Uterus (tissue), 4 donors: Measurements from ENCODE around the gene SMIM38. TPM values are rescaled to one million over a fixed set of nuclear protein-coding genes. Genes with fewer than 3 reads are reported as not detected.

Experiments
- DNase-seq, 2 donors: peaks; one replicate each; pipeline ENCODE4 v3.0.0-alpha.2; 2019 to 2020
- H3K27ac ChIP-seq, 2 donors: fragments of 200-600 bp; sonication (generic); 1 replicate in 1 of 2; 2 replicates in 1 of 2; pipeline ENCODE4 v1.5.1; 2016 to 2018
- H3K27me3 ChIP-seq, 2 donors: fragments of 200-600 bp; sonication (generic); one replicate each; pipeline ENCODE4 v1.5.1; 2018 to 2019; ENCODE audit warnings: control low read depth in 1 of 2
- H3K36me3 ChIP-seq, 2 donors: fragments of 200-600 bp; sonication (generic); one replicate each; pipeline ENCODE4 v1.5.1; 2019; ENCODE audit warnings: control low read depth in 1 of 2
- H3K4me1 ChIP-seq, 2 donors: fragments of 200-600 bp; sonication (generic); one replicate each; pipeline ENCODE4 v1.5.1; 2018 to 2019; ENCODE audit warnings: control low read depth in 1 of 2
- H3K4me3 ChIP-seq, 2 donors: fragments of 200-600 bp; sonication (generic); 1 replicate in 1 of 2; 2 replicates in 1 of 2; pipeline ENCODE4 v1.5.1; 2018 to 2019; ENCODE audit warnings: mild to moderate bottlenecking in 1 of 2
- H3K9me3 ChIP-seq, 2 donors: fragments of 200-600 bp; sonication (generic); one replicate each; pipeline ENCODE4 v1.5.1; 2019; ENCODE audit warnings: control low read depth in 1 of 2
- CTCF ChIP-seq, 4 experiments: fragments of 200-600 bp in 2 of 4; fragments of 450-650 bp in 2 of 4; sonication (generic) in 2 of 4; IDR thresholded peaks; one replicate each; pipeline ENCODE4 v1.5.1; 2016 to 2019; ENCODE audit warnings: antibody characterized with exemption in 4 of 4, mild to moderate bottlenecking in 2 of 4, moderate library complexity in 1 of 4
- POLR2A ChIP-seq, 2 donors: fragments of 450-650 bp; IDR thresholded peaks; one replicate each; pipeline ENCODE4 v1.6.1; 2016; ENCODE audit warnings: antibody characterized with exemption in 2 of 2, mild to moderate bottlenecking in 1 of 2, moderate library complexity in 1 of 2
- intact Hi-C: fragments of 100-400 bp; cut with DNase I; formaldehyde crosslinking; loops from one replicate; pipeline ENCODE4 v1.15.1; 2023; ENCODE audit warnings: low total_unique reads
- total RNA-seq, 4 donors: library from RNA; depleted of rRNA in 3 of 4; stranded (reverse); fragments of >200 nt in 3 of 4; gene quantifications; one replicate each; pipeline versions ENCODE4 v1.1.0 to v1.2.4, GENCODE V29; 2014 to 2023
- donor health status: DM: yes; HTN: yes; CAD: no.

SMIM38 gene
- total RNA-seq, 4 donors from 2014 or later = 0.29 to 7.5 (median 1.7) TPM

- no peaks in the 10 kb centered on the region for H3K4me1 ChIP-seq
- no peak for DNase-seq
- H3K27ac ChIP-seq = no peak overlapping the region
- no peaks in the 10 kb centered on the region for H3K27me3 ChIP-seq
- H3K4me3 ChIP-seq = no peak overlapping the region
- no peaks in the 10 kb centered on the region for H3K36me3 ChIP-seq
- TF ChIP-seq CTCF (IDR thresholded peaks at IDR 0.05) (no peak), POLR2A (IDR thresholded peaks at IDR 0.05) (no peak)
- H3K9me3 ChIP-seq = peaks cover 0 to 10% of the 10 kb centered on the region in 2 donors
- intact Hi-C loops = no loop called here
Observed at GRCh38 chr11:69141742-69142141, 14.0 kb upstream of the SMIM38 start.

DNA sequence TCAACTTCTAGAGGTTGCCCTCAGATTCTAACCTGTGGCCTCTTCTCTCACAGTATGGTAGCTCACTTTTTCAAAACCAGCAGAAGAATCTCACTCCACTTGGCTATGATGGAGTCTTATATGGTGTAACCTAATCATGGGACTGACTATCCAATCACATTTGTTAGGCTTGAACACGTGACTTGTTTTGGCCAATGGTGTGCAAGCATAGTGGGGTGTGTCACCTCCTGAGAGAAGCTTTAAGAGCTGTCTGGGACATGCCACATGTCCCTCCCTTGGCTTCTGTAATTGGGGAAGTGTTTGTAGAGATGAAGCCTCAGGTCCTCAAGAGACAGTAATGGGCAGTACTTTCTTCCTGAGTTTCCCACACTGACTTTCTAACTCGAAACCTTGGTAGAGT is 12.8 kb upstream of the SMIM38 start:
- intact Hi-C loops = no loop called here
- Histone ChIP-seq H3K27me3 (no peaks in the 10 kb centered on the region), H3K9me3 (peaks cover 0 to 14% of the 10 kb centered on the region in 2 donors), H3K4me3 (no peak overlapping the region), H3K36me3 (no peaks in the 10 kb centered on the region), H3K27ac (no peak overlapping the region), H3K4me1 (no peaks in the 10 kb centered on the region)
- TF ChIP-seq CTCF (IDR thresholded peaks at IDR 0.05) (no peak), POLR2A (IDR thresholded peaks at IDR 0.05) (no peak)
- DNase-seq = no peak

DNA sequence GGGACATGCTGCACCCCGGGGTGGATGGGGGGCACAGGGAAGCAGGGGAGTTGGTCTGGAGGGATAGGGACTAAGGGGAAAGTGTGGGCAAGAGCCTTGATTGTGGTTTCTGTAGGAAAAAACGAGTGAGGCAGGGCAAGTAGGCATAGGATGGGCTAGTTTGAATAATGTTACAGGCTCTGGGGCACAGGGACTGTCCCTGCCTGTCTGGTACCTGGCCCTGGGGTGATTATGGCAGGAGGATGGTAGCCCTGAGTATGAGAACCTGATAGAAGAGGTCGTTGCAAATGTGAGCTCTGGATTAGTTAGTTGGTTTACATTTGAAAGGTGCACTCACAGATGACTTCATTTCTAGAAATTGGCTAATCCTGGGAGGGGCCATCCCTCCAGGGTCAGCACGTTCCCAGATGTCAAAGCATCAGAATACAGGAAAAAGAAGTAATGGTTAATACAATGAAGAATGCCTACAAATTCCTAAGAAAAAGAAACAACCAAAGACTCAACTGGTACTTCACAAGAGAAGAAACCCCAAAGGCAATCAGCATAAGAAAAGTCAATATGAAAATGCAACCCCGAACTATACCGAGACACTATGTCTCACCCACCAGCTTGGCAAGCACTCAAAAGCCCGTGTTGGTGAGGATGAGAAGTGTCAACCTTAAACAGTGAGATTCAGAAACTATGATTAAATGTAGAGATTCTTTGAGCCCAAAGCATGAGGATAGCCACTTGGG is 11.3 kb upstream of the SMIM38 start:
- TF ChIP-seq CTCF (IDR thresholded peaks at IDR 0.05) (no peak), POLR2A (IDR thresholded peaks at IDR 0.05) (no peak)
- no peak overlapping the region for H3K27ac ChIP-seq
- H3K27me3 ChIP-seq = no peaks in the 10 kb centered on the region
- no peaks in the 10 kb centered on the region for H3K36me3 ChIP-seq
- intact Hi-C loops = no loop called here
- H3K9me3 ChIP-seq = peaks cover 0 to 18% of the 10 kb centered on the region in 2 donors
- no peak overlapping the region for H3K4me3 ChIP-seq
- no peak for DNase-seq
- H3K4me1 ChIP-seq = no peaks in the 10 kb centered on the region

DNA sequence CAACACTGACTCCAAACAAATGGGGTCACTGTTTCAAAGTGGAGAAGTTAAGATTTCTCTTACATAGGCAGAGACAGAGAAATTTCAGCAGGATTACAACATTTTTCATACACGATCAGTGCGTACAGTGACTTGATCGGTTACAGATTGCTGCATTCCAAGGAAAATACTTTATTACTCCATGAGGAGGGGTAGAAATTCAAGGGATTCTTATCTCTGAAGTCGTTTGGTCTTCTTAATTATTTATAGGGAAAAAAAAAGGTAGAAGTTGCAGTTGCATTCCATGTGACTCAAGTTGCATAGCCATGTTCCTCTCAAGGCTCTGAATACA is 10.7 kb upstream of the SMIM38 start:
- Histone ChIP-seq H3K27ac (no peak overlapping the region), H3K9me3 (peaks cover 0 to 18% of the 10 kb centered on the region in 2 donors), H3K4me3 (no peak overlapping the region), H3K4me1 (no peaks in the 10 kb centered on the region), H3K27me3 (no peaks in the 10 kb centered on the region), H3K36me3 (no peaks in the 10 kb centered on the region)
- no peak for DNase-seq
- TF ChIP-seq POLR2A (IDR thresholded peaks at IDR 0.05) (no peak), CTCF (IDR thresholded peaks at IDR 0.05) (no peak)
- intact Hi-C loops = no loop called here

DNA sequence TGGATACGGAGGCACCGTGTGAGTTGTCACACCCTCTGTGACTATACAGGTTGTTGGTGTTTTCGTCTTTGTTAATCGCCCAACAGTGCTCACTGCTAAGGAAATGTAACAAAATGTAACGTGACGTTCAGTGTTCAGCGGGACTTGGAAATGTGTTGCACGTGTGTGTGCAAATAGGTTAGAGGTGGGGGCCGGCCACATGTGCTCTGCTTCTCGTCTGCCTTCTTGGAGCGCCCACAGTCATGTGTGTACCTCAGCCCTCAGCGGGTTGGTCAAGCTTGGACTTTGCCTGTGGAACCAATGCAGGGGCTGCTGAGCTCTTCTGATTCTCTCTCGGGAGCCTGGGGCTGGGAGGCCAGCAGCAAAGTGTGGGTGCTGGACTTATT is 7.4 kb upstream of the SMIM38 start:
- no peak for DNase-seq
- no peak overlapping the region for H3K27ac ChIP-seq
- no peak overlapping the region for H3K4me3 ChIP-seq
- intact Hi-C loops = no loop called here
- no peaks in the 10 kb centered on the region for H3K36me3 ChIP-seq
- TF ChIP-seq POLR2A (IDR thresholded peaks at IDR 0.05) (no peak), CTCF (IDR thresholded peaks at IDR 0.05) (no peak)
- H3K4me1 ChIP-seq = no peaks in the 10 kb centered on the region
- peaks cover 0 to 18% of the 10 kb centered on the region in 2 donors for H3K9me3 ChIP-seq
- no peaks in the 10 kb centered on the region for H3K27me3 ChIP-seq
